NCI-H146 (cell line): ENCODE results near the gene RRAGD.

Source experiments
- DNase-seq: peaks from one replicate; lab custom pipeline; 2025; lab: John Stamatoyannopoulos, UW

The RRAGD gene

GRCh38 chr6:89346433-89346832, 65.6 kb downstream of the RRAGD start:
- no peak for DNase-seq

DNA sequence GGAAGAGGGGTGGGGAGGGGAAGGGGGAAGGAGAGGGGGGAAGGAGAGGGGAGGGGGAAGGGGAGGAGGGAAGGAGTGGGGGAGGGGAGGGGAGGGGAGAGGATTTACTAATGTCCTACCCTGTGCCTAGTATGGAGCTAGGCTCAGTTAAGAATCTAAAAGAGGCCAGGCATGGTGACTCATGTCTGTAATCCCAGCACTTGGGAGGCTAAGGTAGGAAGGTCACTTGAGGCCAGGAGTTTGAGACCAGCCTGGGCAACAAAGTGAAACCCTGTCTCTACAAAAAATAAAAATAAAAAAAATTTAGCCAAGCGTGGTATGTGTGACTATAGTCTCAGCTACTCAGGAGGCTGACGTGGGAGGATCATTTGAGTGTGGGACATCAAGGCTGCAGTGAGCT, 72.5 kb downstream of the RRAGD start:
- no peak for DNase-seq

DNA sequence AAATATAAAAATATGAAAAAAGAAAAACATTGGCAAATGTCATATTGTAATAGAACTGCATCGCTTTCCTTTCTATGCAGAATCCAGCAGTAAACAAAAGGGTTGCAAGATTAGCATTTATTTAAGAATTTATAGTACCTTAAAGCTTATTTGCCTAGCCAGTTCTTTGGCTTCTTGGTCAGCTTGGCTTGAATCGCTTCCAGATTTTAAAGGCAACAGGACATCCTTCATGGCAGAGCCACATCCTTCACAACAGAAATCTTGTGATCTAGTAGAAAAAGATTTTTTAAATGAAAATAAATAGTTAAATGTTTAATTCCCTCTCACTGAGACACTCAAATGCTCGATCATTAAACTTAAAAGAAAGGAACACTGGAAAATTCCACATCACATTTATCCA, 76.9 kb downstream of the RRAGD start:
- no peak for DNase-seq

DNA sequence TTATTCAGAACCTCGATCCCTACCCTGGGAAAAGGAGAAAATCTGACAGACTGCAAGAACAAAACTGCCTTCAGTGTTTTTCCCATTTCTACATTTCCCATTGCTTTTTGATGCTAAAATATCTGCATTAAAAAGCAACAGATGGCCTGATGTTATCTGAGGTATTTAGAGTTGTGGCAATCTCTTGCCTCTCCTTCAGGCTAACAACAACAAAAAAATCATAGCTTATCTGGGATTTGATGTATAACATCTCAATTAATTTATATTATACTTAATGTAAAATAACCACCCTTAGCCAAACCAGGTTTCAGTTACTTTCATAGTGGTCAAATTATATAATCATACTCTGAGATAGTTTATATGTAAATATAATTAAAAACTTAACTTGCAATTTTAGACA, 81.2 kb downstream of the RRAGD start:
- DNase-seq: no peak

DNA sequence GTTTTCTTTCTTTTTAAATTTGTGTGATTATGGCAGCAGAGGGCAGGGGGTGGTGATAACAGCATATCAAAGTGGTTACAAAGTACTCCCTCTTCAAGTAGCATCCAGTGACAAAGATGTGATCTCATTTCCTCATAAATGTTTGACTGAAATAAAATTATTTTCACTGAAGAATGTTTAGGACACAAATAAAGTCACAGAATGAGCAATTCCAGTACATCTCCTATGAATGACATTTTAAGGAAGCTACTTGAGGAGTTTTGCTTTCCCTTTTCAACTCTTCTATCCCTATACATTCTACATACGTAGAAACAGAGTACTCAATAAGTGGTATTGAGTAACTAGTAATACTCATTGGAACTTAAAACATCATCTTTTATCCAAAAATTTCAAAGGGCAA, 83.1 kb downstream of the RRAGD start:
- no peak for DNase-seq

- no peak for DNase-seq
These were observed 87.8 kb downstream of the RRAGD start for GRCh38 chr6:89324304-89324703.

DNA sequence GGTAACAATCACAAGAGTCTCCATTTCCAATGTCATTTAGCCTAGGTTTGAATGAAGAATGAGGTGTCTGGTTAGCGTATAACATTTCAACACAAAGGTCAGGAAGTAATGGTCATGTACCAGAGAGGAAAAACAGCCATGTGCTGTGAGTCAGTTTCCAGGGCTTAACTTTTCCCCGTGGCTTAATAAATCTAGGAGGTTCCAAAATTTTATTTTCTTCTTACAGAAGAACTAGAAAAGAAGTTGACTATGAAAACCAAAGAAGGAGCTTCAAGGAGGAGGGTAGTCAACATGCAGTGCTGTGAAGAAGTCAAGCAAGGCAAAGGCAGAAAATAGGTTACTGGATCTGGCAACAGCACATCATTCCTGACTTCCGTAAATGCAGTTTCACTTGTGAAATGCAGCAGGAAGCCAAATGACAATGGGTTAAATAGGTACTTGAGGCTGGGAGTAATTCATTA, 88.5 kb downstream of the RRAGD start:
- no peak for DNase-seq

GRCh38 chr6:89321131-89321970, 90.7 kb downstream of the RRAGD start:
- no peak for DNase-seq

DNA sequence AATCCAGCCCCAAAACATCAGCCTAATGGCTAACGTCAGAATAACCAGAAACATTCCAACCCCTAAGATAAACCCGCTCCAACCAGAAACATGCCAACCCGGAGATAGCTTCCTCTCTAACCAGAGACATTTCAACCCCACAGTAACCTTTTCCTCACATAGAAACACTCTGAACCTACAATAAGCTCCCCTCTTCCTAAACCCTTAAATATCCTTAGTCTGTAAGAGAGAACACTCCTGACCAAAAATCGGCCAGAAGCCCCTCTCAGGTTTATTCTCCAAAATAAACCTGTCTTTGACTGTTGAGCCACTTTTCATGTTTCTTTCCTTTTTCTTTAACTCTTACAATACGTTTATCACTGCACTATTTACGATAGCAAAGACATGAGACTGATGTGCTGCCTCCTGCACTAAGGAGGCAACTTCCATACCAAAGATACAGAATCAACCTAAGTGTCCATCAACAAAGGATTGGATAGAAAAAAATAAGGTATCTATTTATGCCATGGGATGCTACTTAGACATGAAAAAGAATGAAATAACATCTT, 92.0 kb downstream of the RRAGD start:
- no peak for DNase-seq

GRCh38 chr6:89317067-89317466, 95.0 kb downstream of the RRAGD start:
- DNase-seq: no peak

DNA sequence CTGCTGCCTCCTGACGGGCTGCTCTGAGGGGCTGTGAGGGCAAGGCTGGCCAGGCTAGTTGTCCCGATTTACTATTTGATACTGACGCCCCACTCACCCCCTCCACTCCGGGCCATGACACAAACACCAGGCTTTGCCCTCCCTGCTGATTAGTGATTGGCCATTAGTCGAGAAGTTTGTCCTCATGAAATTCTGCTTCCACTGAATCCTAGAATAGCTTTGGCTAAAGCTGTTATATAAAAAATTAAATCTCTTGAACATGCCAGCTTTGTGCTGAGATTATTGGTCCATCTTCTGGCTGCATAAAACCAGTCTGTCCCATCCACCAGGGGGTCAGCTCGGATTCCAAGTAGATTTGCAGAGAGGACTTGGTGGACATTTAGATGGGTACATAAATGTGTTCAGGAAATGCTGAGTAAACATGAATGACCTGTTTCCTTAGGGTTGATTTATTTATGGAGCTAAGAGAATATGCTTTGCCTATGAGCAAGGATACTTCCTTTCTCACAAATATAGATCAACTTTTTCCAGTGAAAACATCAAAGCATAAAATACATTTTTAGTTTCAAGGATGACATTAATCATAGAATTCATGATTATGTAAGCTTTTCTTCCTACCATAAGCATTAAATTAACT, 96.7 kb downstream of the RRAGD start, which contains the start of gene GABRR2:
TSS of gene GABRR2 (minus strand) at position 51 of the 637 bp plus-strand sequence. CDS start 134 bp downstream, outside the sequence.
- no peak for DNase-seq

- DNase-seq: no peak
These were observed 97.4 kb downstream of the RRAGD start for GRCh38 chr6:89314692-89315091.
